GM21717 (cell line): ENCODE measurements around the gene TGM3.
"Not testable (repeated sequence)": the region's sequence is repeated elsewhere in the genome, so short reads cannot be mapped to it uniquely, and the experiment has no call there.

Experiments
- ATAC-seq: cut with Tn5 transposase; IDR thresholded peaks from one replicate; pipeline ENCODE4 v1.9.1; 2021; ENCODE audit warnings: mild to moderate bottlenecking, moderate library complexity; ENCODE audit not compliant: unreplicated experiment

The TGM3 gene

GRCh38 chr20:2295886-2296515 is at the start of gene TGM3:
Gene TGM3, plus strand, starts transcription at chr20:2296001. Its CDS starts 63 bp downstream, at chr20:2296064.
- ATAC-seq = no peak

GRCh38 chr20:2246069-2246491 is 49.7 kb upstream of the TGM3 start:
- no peak for ATAC-seq

GRCh38 chr20:2248837-2249236 is 47.0 kb upstream of the TGM3 start:
- no peak for ATAC-seq

GRCh38 chr20:2249935-2250334 is 45.9 kb upstream of the TGM3 start:
- ATAC-seq = no peak

GRCh38 chr20:2252419-2252997 is 43.3 kb upstream of the TGM3 start:
- no peak for ATAC-seq

GRCh38 chr20:2253256-2253655 is 42.5 kb upstream of the TGM3 start:
- no peak for ATAC-seq

GRCh38 chr20:2254333-2254732 is 41.5 kb upstream of the TGM3 start:
- ATAC-seq = no peak

- ATAC-seq = no peak
Measured at GRCh38 chr20:2255926-2256531, 39.8 kb upstream of the TGM3 start.

- no peak for ATAC-seq
Measured at GRCh38 chr20:2259731-2260130, 36.1 kb upstream of the TGM3 start.

GRCh38 chr20:2260250-2260649 is 35.6 kb upstream of the TGM3 start:
- no peak for ATAC-seq

GRCh38 chr20:2261046-2261485 is 34.7 kb upstream of the TGM3 start:
- ATAC-seq = no peak

GRCh38 chr20:2261629-2262028 is 34.2 kb upstream of the TGM3 start:
- no peak for ATAC-seq

GRCh38 chr20:2264118-2264517 is 31.7 kb upstream of the TGM3 start:
- ATAC-seq = no peak

- ATAC-seq = not testable (repeated sequence)
Measured at GRCh38 chr20:2264621-2265374, 31.0 kb upstream of the TGM3 start.

- no peak for ATAC-seq
Measured at GRCh38 chr20:2273634-2274302, 22.0 kb upstream of the TGM3 start.

GRCh38 chr20:2276015-2276414 is 19.8 kb upstream of the TGM3 start:
- no peak for ATAC-seq

GRCh38 chr20:2279253-2279779 is 16.5 kb upstream of the TGM3 start:
- ATAC-seq = no peak

- no peak for ATAC-seq
Measured at GRCh38 chr20:2280082-2280481, 15.7 kb upstream of the TGM3 start.

- no peak for ATAC-seq
Measured at GRCh38 chr20:2281563-2281962, 14.2 kb upstream of the TGM3 start.

GRCh38 chr20:2282181-2282580 is 13.6 kb upstream of the TGM3 start:
- no peak for ATAC-seq
